DMS114 treated with DMSO at 0.1 percent for 48 hours (cell line): Measurements from ENCODE around the gene CORIN.
"Not testable (repeated sequence)": the region's sequence is repeated elsewhere in the genome, so short reads cannot be mapped to it uniquely, and the experiment has no call there.

Experiments used
- DNase-seq: peaks from one replicate; lab custom pipeline; 2025; ENCODE audit not compliant: unreplicated experiment; lab: John Stamatoyannopoulos, UW

Gene CORIN

GRCh38 chr4:47776353-47776752, 61.5 kb downstream of the CORIN start:
- no peak for DNase-seq

GRCh38 chr4:47774079-47774478, 63.8 kb downstream of the CORIN start:
- DNase-seq: no peak

GRCh38 chr4:47771020-47771419, 66.8 kb downstream of the CORIN start:
- DNase-seq: no peak

- DNase-seq: not testable (repeated sequence)
Measured at GRCh38 chr4:47767956-47768355, 69.9 kb downstream of the CORIN start.

- no peak for DNase-seq
Measured at GRCh38 chr4:47763279-47763678, 74.6 kb downstream of the CORIN start.

- no peak for DNase-seq
Measured at GRCh38 chr4:47762376-47763266, 75.2 kb downstream of the CORIN start.

GRCh38 chr4:47753316-47753715, 84.6 kb downstream of the CORIN start:
- not testable (repeated sequence) for DNase-seq

- no peak for DNase-seq
Measured at GRCh38 chr4:47752214-47752613, 85.7 kb downstream of the CORIN start.

- no peak for DNase-seq
Measured at GRCh38 chr4:47750788-47751187, 87.1 kb downstream of the CORIN start.

GRCh38 chr4:47749858-47750257, 88.0 kb downstream of the CORIN start:
- no peak for DNase-seq

GRCh38 chr4:47749060-47749459, 88.8 kb downstream of the CORIN start:
- no peak for DNase-seq

- DNase-seq: no peak
Measured at GRCh38 chr4:47747846-47748494, 89.9 kb downstream of the CORIN start.

GRCh38 chr4:47747211-47747610, 90.7 kb downstream of the CORIN start:
- no peak for DNase-seq

- no peak for DNase-seq
Measured at GRCh38 chr4:47746122-47746521, 91.7 kb downstream of the CORIN start.

GRCh38 chr4:47744843-47745382, 93.0 kb downstream of the CORIN start:
- no peak for DNase-seq

GRCh38 chr4:47744253-47744652, 93.6 kb downstream of the CORIN start:
- DNase-seq: no peak

- DNase-seq: no peak
Measured at GRCh38 chr4:47741200-47741599, 96.7 kb downstream of the CORIN start.

GRCh38 chr4:47737326-47737725, 100.5 kb downstream of the CORIN start:
- DNase-seq: no peak

- no peak for DNase-seq
Measured at GRCh38 chr4:47736555-47736954, 101.3 kb downstream of the CORIN start.

GRCh38 chr4:47736146-47736545, 101.7 kb downstream of the CORIN start:
- DNase-seq: no peak

- no peak for DNase-seq
Measured at GRCh38 chr4:47733302-47734175, 104.3 kb downstream of the CORIN start.
